HK-2 (cell line): ENCODE results near the gene BLOC1S3.

ENCODE experiments used
- DNase-seq: peaks from one replicate; pipeline ENCODE4 v3.0.0-alpha.2; 2018; ENCODE audit not compliant: unreplicated experiment

The BLOC1S3 gene

DNA sequence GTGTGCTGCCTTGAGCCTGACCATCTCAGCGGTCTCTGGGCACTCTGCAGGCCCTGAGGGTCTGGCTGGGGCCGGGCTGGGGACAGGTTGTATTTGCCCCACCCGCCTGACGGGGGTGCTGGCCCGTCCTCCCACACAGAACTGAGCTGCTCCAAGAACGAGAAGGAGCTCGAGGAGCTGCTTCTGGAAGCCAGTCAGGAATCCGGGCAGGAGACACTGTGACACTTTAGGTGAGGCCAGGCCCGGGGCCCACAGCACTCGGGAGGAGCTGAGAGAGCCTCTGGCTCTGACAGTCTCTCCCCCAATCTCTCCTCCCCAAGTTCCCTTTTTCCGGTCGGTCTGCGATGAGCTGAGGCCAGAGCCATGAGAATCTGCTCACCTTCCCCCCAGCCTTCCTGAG lies 32.3 kb upstream of the BLOC1S3 start:
- no peak for DNase-seq

DNA sequence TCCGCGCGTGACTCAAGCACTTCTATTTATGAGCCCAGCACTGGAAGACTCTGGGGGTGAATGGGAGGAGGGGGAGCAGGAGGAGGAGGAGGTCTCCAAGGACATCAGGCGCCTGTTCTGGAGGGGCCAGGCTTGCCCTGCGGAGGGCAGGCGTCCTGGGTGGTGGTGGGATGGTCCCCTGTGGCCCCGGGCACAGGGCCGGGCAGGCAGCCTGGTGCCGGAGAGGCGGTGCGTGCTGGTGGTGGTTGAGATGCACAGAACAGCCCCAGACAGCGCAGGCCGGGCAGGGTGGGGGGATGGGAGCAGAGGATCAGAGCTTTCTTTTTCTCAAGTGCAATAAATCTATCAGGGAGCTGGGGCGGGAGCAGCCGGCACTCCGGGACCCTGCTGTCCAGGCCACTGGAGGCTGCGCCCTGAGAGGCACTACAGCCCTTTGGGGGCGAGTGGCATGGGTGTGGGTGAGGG lies 31.8 kb upstream of the BLOC1S3 start:
- DNase-seq = no peak

DNA sequence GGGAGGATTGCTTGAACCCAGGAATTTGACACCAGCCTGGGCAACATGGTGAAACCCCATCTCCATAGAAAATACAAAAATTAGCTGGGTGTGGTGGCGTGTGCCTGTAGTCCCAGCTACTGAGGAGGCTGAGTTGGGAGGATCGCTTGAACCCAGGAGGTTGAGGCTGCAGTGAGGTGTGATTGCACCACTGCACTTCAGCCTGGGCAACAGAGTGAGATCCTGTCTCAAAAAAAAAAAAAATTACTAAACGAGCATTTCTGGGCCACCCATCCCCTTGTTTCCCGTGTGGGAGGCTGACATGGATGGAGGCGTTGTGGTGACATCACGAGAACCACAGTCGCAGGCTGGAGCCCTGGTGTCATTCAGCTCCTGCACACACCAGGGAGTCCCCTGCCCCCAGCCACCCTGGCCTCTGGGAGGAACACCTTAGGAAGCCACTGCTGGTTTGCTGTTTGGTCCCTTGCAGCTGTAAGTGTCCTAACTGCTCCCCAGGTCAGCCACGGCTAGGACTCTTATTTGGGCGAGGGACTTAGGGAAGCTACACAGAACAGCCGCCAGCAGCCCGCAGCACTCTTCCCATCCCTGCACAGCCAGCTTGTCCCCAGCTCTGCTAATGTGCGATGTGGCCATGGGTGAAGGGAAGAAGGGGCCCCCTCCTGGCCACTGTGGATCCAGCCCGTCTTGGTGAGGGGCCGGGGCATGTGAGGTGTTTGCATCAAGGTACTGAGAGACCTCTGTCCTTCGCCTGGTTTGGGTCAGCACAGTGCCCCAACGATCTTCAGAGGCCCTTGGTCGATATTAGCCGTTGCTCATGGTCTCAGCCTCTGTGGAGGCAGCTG lies 30.5 kb upstream of the BLOC1S3 start:
- DNase-seq = no peak

DNA sequence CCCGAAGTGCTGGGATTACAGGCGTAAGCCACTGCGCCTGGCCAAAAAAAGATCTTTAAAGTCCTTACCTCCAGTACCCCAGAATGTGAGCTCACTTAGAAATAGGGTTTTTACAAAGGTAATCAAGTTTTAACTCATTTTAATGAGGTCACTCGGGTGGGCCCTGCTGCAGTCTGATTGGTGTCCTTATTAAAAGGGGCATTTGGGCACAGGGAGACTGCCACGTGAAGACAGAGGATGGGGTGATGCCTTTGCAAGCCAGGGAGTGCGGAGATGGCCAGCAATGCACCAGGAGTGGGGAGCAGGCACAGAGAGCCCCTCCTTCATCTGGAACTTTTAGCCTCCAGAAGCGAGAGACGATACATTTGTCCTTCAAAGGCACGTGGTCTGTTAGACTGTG lies 29.5 kb upstream of the BLOC1S3 start:
- DNase-seq = no peak

DNA sequence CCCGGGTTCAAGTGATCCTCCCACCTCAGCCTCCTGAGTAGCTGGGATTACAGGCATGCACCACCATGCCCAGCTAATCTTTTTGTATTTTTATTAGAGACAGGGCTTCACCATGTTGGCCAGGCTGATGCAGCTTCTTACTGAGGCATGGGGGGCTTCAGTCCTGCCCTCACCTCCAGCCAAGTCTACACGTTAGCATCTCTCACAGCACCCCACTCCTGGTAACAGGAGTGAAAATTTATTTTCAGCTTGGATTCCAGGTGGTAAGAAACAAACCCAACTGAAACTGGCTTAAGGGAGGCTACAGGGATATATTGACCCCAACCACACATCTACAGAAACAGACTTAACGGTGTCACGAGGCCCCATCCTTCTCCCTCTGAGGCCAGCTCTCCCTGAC lies 28.4 kb upstream of the BLOC1S3 start:
- no peak for DNase-seq

DNA sequence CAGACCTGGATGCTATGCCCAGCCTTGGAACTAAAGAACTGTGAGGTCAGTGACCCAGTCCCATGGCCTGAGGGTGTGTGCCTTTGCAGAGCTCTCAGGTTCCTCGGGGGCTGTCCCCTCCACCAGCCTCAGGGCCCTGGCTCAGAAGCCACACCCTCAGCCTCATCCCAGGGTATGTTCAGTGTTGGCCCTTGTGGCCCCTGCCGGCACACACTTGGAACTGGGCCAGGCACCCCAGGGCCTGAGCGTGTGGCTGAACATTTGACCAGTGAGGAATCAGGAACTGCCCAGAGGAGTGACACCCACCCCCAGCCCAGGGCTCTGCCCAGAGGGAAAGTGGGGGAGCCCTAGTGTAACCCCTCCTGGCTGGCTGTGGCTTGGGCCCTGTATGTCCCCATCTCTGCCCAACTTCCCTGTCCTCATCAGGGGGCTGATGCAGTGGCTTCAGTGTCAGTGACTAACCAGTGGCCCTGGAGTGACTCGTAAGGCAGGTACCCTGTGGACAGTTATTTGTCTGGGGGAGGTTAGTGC lies 27.8 kb upstream of the BLOC1S3 start:
- peak; percentile 26 for DNase-seq

DNA sequence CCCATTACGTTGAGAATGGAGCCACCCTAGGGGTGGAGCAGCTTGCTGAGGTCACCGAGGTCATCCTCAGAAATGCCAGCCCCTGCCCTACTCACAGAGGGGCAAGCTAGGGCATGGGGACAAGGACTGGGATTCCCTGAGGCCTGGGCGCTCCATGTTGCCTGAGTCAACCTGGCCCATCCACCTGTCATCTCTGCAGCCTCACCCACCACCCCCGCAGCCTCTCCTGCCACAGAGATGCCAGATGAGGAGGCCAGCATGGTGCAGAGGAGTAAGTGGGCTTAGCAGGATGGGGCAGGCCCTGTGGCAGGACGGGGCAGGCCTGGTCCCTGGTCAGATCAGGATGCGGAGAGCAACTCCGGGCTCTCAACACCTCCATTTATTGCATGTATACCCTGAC lies 27.3 kb upstream of the BLOC1S3 start:
- no peak for DNase-seq

DNA sequence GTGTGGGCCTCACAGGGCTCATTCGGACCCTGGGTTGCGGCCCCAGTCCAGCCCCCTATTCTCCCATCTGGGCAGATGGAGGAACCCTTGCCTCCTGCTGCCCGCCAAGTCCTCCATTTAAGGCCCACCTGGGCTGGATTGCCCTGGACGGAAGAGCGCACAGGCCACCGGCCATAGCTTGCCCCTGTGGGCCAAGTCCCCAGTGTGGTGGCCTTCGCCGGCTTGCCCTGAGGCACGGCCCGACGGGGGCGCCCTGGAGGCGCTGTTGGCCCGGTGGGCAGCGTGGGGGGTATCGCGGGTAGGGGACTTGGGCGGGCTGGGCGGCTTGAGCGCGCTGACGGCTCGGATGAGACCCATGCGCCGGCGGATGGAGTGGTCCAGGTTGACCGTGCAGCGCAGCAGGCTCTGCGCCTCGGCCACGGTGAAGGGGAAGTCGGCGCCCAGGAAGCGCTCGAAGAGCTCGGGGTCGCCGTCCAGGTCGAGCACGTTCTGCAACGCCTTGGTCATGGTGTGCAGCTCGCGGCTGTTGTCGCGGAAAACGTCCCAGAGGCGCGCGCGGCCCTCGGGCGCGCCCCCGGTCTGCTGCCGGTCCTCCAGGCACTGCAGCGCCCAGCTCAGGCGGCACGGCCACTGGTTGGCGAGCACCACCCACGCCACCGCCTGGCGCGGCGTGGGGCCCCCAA lies 26.6 kb upstream of the BLOC1S3 start:
- no peak for DNase-seq

DNA sequence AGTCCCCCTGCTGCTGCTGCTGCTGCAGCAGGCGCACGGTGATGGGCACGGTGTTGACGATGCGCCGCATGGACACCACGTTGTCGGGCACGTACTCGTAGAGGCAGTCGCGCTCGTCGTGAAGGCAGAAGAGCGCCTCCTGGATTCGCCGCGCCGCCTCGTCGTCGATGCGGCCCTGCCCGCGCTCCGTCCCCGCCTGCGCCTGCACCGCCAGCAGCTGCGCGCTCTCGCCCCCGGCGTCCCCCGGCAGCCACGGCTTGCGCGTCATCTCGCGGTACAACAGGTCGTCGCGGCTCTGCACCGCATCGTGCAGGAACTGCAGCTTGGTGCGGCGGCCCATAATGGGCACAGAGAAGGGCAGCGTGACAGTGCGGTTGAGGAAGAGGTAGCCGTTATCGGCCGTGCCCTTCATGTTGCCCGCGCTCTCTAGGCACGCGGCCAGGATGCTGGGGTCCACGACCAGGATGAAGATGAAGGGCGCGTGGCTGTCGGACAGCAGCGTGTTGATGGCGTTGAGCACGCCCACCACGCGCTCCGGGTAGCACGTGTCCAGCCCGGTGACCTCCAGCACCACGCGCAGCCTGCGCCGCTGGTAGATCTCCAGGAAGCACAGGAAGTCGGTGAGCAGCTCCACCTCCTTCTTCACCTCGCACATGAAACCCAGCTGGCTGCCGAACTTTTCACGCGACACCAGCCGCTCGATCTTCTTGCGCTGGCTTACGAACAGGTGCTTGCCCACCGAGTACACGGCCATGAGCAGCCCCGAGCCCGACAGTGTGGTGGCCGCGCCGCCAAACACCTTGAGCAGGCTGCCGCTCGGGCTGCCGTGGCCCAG lies 25.9 kb upstream of the BLOC1S3 start:
- DNase-seq = peak; percentile 70

DNA sequence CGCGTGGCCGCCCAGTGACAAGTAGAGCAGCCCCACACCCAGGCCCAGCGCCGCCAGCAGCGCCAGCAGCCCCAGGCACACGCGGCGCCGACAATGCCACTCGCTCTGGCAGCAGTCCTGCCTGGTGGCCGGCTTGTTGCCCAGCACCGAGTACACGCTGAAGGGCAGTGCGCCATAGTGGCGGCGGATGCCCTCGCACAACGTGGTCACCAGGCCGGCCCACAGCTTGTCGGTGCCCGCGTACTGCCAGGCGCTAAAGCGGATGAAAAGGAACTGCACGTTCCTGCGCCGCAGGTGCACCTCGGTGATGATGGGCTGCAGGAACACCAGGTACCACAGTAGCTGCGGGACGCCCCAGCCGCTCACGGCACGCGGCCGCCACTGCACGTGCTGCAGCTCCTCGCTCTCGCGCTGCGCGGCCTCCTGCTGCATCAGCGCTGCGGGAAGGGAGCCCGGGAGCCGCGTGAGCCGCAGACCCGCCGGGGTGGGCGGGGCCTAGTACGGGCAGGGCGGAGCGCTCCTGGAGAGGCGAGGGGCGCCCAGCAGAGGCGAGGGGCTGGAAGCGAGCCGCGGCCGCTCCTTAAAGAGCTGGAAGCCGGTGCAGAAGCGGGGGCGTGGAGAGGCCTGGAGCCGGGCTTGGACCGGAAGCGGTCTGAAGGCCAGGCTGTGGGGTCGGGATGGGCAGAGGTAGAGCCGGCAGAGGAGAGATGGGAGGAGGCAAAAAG lies 25.1 kb upstream of the BLOC1S3 start:
- DNase-seq = peak; percentile 73

DNA sequence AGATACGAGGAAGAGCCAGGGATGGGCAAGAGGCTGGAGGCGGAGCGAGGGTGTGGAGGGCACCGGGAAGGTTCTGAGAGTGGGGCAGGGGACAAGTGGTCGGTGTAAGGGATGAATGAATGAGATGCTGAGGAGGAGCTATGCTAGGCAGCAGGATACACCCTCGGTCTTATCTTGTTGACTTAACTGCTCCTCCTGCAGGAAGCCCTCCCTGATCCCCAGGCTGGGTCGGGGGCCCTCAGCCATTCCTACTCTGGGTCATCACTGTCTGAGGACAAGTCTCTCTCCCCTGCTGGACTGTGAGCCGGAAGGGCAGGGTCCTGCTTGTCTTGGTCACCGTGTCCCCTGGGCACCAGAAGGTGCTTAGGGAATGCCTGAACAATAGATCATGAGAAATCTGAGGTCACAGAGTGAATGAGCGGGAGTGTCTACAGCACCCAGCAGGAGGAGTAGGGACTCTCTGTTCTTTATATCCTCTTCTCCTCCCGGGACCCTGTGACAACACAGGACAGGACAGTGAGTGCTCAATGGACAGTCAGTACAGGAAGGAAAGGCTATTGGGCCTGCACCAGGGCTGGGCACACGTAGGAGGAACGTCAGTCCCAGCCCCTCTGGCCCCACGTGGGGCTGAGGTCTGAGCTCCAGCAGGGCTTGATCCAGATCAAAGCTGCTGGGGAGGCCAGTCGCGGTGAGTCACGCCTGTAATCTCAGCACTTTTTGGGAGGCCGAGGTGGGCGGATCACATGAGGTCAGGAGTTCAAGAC lies 24.3 kb upstream of the BLOC1S3 start:
- DNase-seq = peak; percentile 91

DNA sequence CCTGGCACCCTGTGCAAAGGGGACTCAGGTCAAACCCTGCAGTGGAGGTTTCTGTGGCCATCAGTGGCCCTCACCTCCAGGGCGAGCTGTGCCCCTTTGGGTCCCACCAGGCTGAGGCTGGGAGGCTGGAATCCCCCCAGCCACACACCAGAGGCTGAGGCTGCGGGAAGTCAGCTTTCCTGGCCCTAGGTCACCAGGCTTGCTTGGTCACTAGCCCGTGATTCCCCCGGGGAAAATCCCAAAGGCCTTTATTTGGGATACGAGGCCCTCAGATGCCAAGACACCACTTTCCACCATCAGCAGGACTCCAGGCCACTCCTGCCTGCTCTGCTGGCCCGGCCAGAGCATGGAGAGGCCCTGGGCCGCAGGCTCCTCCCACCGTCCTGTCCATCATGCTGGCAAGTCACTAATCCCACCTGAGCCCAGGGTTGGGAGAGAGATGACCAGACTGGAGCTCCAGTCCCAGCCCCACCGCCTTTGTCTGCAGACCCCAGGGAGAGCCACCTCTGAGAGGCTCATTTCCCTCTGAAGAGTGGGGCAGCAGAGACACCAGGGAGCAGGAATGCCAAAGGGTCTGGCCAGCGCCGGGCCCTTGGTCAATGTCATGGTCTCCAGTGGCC lies 22.5 kb upstream of the BLOC1S3 start:
- DNase-seq = no peak

DNA sequence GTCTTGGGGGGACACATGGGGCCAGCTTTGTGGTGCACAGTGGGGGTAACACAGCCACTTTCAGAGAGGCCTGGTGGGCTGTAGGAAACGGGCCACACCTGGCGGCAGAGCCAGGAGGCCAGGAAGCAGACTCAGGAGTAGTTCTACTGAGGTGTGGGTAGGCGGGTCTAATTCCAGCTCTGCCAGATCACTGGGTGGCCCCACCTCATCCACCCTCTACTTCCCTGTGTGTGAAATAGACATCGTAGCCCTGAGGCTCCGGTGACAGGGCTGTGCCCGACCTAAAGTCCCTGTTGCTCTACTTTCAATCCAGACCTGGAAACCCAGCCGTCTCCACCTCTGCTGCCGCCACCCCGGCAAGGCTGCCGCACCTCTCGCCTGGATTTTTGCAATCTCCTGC lies 21.8 kb upstream of the BLOC1S3 start:
- DNase-seq = no peak

DNA sequence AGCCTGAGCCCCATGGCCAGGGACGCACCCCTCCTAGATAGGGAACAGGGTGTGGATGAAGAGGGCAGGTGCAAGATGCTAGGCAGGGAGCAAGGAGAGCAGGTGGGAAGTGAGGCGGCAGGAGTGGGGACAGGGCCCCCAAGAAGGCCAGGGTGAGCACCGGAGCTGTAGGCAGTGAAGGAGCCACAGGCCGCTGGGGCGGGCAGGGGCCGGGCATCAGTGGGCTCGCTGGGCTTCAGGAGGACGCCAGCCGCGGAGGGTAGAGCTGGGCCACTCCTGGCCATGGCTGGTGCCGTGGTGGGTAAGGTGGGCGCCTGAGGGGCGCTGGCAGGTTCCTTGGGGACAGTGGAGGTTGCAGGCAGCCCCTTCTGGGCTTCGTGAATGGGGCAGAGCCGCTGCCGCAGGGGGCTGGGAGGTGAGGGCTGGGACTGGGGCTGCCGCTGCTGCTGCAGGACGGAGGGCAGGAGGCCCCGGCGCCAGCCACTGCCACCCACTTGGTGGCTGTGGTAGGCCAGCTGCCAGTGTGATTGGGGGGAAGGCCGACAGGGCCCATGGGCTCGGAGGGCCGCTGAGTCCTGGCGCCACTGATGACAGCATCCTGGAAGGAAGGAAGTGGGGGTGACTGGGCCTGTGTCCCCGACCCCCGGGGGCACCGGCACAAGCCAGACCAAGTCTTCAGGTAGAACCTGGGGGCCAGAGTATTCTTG lies 19.9 kb upstream of the BLOC1S3 start:
- DNase-seq = no peak

DNA sequence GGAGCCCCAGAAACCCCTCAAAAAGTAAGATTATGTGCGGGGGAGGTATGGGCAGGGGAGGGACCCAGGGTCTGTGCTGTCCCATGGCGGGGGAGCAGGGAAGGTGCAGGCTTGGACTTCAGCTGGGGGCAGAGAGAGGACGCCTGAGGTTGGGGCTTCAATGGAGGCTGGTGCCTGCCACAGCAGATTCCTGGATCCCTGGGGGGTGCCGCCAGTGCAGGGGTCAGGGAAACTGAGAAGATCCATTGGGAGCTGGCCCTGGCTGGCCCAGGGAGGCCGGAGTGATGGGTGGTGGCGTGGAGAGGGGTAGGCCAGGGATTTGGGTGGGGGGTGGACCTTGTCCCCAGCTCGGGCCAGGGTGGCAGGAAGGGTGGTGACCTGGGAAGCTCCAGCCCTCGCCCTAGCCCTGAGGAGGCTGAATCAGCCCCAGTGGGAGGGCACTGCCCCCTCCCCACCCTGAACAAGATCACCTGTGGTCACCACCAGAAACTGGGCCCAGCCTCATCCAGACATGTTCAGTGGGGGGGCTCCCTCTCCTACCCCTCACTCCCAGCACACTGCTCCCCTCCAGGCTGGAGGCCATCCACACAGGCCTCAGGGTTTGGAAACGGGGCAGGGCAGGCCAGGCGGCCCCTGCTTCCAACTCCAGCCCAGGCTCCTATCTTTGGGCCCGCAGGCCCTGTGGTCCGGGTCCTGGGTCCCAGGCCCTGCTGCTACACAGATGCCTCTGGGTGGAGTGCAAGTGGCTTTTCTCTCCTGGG lies 19.2 kb upstream of the BLOC1S3 start:
- no peak for DNase-seq

DNA sequence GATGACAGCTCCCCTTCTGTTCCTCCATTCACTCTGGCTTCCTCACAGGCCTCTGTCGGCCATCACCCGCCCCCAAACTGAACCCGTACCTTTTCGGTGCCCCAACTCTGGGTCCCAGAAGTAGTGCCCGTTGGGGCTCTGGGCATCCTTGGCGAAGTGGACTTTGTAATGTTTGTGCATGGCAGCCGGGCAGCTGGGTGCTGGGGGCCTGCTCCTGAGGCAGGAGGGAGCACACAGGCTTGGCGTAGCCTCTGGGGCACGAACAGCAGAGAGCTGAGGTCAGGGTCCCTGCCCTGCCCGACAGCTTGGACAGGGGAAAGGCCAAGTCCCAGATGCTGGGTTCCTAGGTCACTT lies 18.6 kb upstream of the BLOC1S3 start:
- no peak for DNase-seq

DNA sequence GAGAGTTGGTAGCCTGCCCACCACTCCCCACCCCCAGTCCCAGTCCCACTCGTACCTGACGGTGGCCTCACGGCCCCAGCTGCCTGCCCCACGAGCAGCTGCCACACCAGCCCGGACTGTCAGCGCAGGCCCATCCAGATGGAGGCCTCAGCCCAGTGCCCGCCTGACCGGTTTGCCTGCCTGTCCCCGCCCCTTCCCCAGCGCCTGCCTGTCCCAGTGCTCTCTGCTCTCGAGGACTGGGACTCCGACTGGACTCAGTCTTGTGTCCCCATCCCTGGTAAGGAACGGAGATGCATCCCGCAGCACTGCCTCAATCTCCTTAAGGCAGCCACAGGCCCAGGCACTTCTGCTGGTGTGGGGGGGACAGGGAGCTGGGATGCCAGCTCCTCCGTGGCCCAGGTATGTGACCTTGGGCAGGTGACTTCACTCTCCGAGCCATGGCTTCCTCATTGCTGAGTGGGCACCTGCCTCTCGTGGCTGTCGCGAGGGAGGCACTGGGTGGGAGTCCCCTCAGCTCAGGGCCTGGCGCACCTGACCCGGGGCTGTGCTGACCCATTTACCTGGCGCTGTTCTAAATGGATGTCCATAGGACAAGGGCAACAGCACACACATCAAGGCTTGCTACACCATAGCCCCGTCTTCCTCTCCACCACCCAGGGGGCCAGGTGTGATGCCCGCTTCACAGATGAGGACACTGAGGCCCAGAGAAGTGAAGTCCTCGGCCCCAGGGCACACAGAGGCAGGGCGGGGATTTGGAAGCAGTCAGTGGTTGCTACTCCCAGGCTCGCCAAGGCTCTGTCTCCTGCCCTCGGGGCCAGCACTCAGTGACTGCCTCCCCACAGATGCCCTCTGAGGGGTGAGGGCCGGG lies 17.5 kb upstream of the BLOC1S3 start, which contains the start of gene NKPD1:
Gene NKPD1, minus strand, starts transcription at position 113 of the 868 bp plus-strand sequence. CDS start 832 bp downstream, outside the sequence.
- DNase-seq = no peak
